ENCODE data around the gene NLE1.

DNA sequence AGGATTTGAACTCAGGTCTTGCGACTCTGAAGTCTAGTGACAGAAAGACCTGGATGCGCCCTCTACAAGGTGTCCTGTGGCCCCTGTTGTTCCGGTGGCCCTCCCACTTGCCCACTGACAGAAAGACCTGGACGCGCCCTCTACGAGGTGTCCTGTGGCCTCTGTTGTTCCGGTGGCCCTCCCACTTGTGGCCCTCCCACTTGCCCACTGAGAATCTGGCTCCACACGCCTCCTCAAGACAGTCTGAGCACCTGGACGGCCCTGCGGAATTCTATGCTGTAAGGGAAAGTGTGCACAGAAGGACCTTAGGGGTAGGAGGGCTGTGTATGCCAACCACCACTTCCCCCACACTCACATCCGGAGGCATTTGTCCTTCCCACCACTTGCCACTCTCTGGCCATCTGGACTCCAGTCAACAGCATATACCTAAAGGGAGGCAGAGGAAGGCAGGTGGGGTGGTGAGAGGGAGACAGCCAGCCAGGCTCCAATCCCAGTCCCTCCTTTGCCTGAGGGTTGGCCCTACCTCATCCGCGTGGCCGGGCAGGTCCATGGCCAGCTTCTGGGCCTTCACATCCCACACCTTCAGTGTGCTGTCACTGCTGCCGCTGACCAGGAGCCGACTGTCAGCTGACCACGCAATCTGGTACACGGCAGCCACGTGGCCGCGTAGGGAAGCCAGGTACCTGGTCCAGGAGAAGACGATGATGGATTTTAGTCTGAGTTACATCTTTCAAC, 9.1 kb downstream of the NLE1 start:
- TF ChIP-seq CTCF (IDR thresholded peaks at IDR 0.05; ENCODE audit: control extremely low read depth in 1 of 3, insufficient read depth in 1 of 3, low read depth in 1 of 3, low read length in 3 of 3) (no peak), YY1 (IDR thresholded peaks at IDR 0.05; ENCODE audit: low read depth, low read length) (no peak), CREB1 (IDR thresholded peaks at IDR 0.05) (no peak), ZNF274 (IDR thresholded peaks at IDR 0.05; ENCODE audit: borderline replicate concordance, extremely low read depth, low read length) (no peak), RNF2 (IDR thresholded peaks at IDR 0.05; ENCODE audit: borderline replicate concordance, low read depth, low read length, missing control alignments, poor library complexity, severe bottlenecking) (no peak), RBBP5 (IDR thresholded peaks at IDR 0.05; ENCODE audit: borderline replicate concordance, low read depth, low read length) (no peak), EZH2 (IDR thresholded peaks at IDR 0.05; ENCODE audit: low read depth, low read length, severe bottlenecking) (no peak), POLR2A (IDR thresholded peaks at IDR 0.05; ENCODE audit: control extremely low read depth in 1 of 2, low read depth in 2 of 2, low read length in 2 of 2) (no peak), POLR2AphosphoS5 (IDR thresholded peaks at IDR 0.05; ENCODE audit: low read depth, low read length) (no peak), KDM1A (IDR thresholded peaks at IDR 0.05; ENCODE audit: borderline replicate concordance, low read length) (no peak), TBP (IDR thresholded peaks at IDR 0.05; ENCODE audit: low read depth, low read length) (no peak)
